Activated T-helper 17 cell treated with anti-CD3 and anti-CD28 coated beads, Interleukin-2, amount 50 U/mL, for 72 hours (primary cell): ENCODE data around the gene RASSF3. TPM values are rescaled to one million over a fixed set of nuclear protein-coding genes. Genes with fewer than 3 reads are reported as not detected.
"Not testable (repeated sequence)": the region's sequence is repeated elsewhere in the genome, so short reads cannot be mapped to it uniquely, and the experiment has no call there.

Experiments
- ATAC-seq: fragments of 150-1000 bp; cut with Tn5 transposase; replicated peaks from 2 replicates; pipeline ENCODE4 v1.10.0; 2021; ENCODE audit warnings: mild to moderate bottlenecking, moderate library complexity
- H3K27ac Mint-ChIP-seq: one replicate; pipeline ENCODE4 v1.8.0; 2022; ENCODE audit warnings: mixed read lengths
- H3K27me3 Mint-ChIP-seq: one replicate; pipeline ENCODE4 v1.8.0; 2022; ENCODE audit warnings: mixed read lengths
- H3K36me3 Mint-ChIP-seq: one replicate; pipeline ENCODE4 v1.8.0; 2022; ENCODE audit warnings: low read depth, mild to moderate bottlenecking, mixed read lengths
- H3K4me1 Mint-ChIP-seq: one replicate; pipeline ENCODE4 v1.8.0; 2022; ENCODE audit warnings: mixed read lengths
- H3K4me3 Mint-ChIP-seq: one replicate; pipeline ENCODE4 v1.8.0; 2022; ENCODE audit warnings: mild to moderate bottlenecking, mixed read lengths
- H3K9me3 Mint-ChIP-seq: one replicate; pipeline ENCODE4 v1.8.0; 2022; ENCODE audit warnings: mixed read lengths
- total RNA-seq, 2 donors: library from RNA; stranded (reverse); gene quantifications; one replicate each; pipeline ENCODE4 v1.2.3, GENCODE V29; 2022

Gene RASSF3
- total RNA-seq, 2 donors from 2014 or later = 31.0 to 43.9 TPM

DNA sequence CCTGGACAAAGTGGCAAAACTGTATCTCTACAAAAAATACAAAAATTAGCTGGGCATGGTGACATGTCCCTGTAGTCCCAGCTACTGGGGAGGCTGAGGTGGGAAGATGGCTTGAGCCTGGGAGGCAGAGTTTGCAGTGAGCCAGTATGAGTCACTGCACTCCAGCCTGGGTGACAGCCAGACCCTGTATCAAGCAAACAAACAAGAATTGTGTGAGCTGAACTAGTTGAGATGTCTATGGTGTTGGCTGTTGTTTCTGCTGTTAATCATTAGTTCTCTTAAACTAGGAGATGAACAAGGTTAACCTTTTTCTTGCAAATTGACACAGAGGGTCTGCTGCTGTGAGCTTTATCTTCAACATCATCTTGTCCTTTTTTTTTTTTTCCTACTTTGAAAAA lies 23.6 kb downstream of the RASSF3 start:
- peak; percentile 77 for ATAC-seq
- Mint-ChIP-seq H3K9me3 (peaks cover 9% of the 10 kb centered on the region), H3K36me3 (peaks cover 76% of the 10 kb centered on the region), H3K4me3 (peak overlapping the region; percentile 25), H3K27me3 (no peaks in the 10 kb centered on the region), H3K4me1 (peaks cover 46% of the 10 kb centered on the region), H3K27ac (peak overlapping the region; percentile 68)

DNA sequence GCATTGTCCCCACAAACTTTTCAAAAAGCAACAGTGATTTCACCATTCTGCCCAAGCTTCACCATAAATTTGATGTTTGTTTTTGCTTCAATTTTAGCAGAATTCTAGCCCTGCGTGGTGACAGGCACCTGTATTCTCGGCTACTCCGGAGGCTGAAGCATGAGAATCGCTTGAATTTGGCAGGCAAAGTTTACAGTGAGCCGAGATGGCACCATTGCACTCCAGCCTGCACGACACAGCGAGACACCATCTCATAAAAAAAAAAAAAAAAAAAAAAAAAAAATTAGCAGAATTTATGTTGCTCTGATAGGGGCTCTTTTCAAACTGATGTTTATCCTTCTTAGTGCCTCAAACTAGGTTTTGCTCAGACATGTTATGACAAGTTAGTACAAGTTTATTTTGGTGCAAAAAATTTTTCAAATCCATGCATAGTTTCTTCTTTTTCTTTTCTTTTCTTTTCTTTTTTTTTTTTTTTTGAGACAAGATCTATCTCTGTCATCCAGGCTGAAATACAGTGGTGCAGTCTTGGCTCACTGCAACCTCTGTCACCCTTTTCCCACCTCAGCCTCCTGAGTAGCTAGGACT lies 24.3 kb downstream of the RASSF3 start:
- Mint-ChIP-seq H3K36me3 (peaks cover 71% of the 10 kb centered on the region), H3K27ac (peak overlapping the region; percentile 49)

DNA sequence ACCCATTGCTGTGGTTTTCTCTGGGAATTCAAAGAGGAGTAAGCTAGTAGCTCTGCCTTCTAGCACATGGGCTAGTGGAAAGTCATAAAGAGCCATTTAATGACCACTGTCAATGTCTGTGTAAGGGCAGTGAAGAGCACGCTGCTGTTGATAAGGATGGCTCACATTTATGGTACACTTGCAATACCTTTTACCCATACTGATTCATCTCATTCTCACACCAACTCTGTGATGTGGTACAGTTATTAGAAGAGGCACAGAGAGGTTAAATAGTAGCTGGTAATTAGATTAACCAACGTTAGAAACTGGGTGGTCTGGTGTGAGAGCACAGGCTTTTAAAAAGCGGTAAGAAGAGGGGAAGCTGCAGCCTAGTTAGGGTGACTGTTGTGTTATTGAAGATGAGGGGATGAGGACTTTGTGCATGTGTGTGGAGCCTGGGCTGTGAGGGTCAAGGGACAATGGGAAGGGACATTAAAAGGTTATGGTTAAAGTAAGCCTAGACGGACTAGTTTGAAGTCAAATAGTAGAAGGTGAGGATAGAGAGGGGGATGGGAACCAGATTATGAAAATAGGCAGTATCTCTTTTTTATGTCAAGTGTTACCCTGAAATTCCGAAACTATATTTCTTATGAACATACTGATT lies 25.2 kb downstream of the RASSF3 start:
- peak overlapping the region; percentile 34 for H3K4me3 Mint-ChIP-seq
- H3K36me3 Mint-ChIP-seq = peaks cover 71% of the 10 kb centered on the region

More for the DNA sequence above, 24.3 kb downstream of the RASSF3 start:
- H3K4me3 Mint-ChIP-seq = peak overlapping the region; percentile 34
- H3K9me3 Mint-ChIP-seq = peaks cover 9% of the 10 kb centered on the region
- H3K4me1 Mint-ChIP-seq = peaks cover 46% of the 10 kb centered on the region
- no peak for ATAC-seq
- H3K27me3 Mint-ChIP-seq = no peaks in the 10 kb centered on the region

DNA sequence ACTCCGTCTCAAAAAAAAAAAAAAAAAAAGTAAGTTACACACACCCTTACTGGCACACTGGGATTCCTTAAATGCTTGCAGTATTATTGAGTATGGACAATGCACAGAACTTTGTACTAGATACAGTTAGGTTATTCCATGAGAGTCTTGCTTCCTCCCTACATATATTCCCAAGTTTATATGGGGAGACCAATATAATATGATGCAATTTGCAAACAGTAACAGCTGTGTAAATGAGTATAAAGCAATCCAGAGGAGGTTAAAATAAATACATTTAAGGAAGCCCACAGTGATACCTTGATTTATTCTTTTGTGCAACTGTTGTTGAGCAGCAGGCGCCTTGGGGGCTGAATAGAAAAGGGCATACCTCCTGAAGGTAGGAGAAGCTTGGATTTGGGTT lies 26.6 kb downstream of the RASSF3 start:
- peak overlapping the region; percentile 41 for H3K27ac Mint-ChIP-seq

More for the DNA sequence above, 25.2 kb downstream of the RASSF3 start:
- peaks cover 9% of the 10 kb centered on the region for H3K9me3 Mint-ChIP-seq
- H3K4me1 Mint-ChIP-seq = peaks cover 49% of the 10 kb centered on the region
- peak; percentile 81 for ATAC-seq
- peak overlapping the region; percentile 49 for H3K27ac Mint-ChIP-seq
- H3K27me3 Mint-ChIP-seq = no peaks in the 10 kb centered on the region

DNA sequence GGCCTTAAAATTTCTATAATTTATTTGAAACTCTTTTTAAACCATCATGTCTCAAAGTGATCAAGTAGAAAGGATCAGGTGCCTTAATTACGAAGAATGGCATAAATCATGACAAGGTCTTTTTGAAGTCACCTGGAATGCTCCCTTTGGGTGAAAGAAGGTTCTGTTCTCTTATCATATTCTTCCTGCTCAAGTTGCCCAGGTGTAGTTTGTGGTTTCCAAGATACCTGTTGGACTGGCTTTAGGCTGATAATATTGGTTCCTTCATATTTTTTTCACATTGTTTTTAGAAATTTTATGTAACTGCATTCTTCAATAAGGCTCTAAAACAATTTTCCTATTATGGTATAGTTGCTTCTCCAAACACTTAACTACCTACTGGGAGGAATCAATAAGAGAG lies 29.2 kb downstream of the RASSF3 start:
- Mint-ChIP-seq H3K36me3 (peaks cover 49% of the 10 kb centered on the region), H3K9me3 (peaks cover 3% of the 10 kb centered on the region), H3K4me3 (peak overlapping the region; percentile 25), H3K27ac (peak overlapping the region; percentile 62), H3K4me1 (peaks cover 35% of the 10 kb centered on the region), H3K27me3 (no peaks in the 10 kb centered on the region)
- no peak for ATAC-seq

More for the DNA sequence above, 26.6 kb downstream of the RASSF3 start:
- H3K9me3 Mint-ChIP-seq = peaks cover 8% of the 10 kb centered on the region
- H3K36me3 Mint-ChIP-seq = peaks cover 57% of the 10 kb centered on the region
- H3K4me3 Mint-ChIP-seq = no peak overlapping the region
- H3K27me3 Mint-ChIP-seq = no peaks in the 10 kb centered on the region
- no peak for ATAC-seq
- H3K4me1 Mint-ChIP-seq = peaks cover 36% of the 10 kb centered on the region

DNA sequence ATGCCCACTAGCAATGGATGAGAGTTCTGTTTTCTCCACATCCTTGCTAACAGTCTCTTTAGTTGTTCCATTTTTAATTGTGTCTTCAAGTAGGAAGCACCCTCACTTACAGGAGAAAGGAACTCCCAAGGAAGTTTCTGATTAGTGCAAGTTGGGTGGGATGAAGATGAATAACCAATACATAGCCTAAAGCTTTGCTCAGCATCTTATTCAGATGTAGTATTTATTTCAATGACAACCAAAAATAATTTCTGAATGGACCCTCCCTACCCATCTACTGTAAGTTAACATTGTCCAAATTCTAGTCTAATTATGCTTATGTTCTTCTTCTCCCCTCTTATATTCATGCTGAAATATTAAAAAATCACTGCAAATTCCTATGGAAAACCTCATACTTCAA lies 36.0 kb downstream of the RASSF3 start:
- ATAC-seq = no peak
- Mint-ChIP-seq H3K36me3 (peaks cover 19% of the 10 kb centered on the region), H3K9me3 (no peaks in the 10 kb centered on the region), H3K4me1 (peaks cover 37% of the 10 kb centered on the region), H3K27ac (no peak overlapping the region), H3K4me3 (no peak overlapping the region), H3K27me3 (no peaks in the 10 kb centered on the region)

DNA sequence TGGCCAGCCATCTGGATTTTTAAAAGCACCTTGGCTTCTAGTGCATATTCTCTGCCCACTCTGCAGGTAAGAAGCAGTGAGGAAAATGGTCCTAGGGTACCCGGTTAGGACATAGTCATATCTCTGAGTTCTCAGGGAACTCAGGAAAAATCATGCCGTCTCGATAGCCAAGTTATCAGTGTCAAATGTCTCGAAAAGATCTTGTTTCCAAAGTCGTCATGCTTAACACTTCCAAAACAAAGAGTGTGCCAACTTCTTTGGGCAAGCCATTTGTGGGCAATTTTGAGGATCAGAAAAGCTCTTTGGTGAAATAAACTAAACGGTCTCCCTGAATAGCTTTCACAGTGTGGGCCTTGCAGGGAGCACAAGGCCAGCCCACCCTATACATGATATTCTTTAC lies 39.2 kb downstream of the RASSF3 start:
- no peaks in the 10 kb centered on the region for H3K9me3 Mint-ChIP-seq
- H3K36me3 Mint-ChIP-seq = peaks cover 7% of the 10 kb centered on the region
- ATAC-seq = no peak
- peaks cover 33% of the 10 kb centered on the region for H3K4me1 Mint-ChIP-seq
- no peaks in the 10 kb centered on the region for H3K27me3 Mint-ChIP-seq
- H3K27ac Mint-ChIP-seq = peak overlapping the region; percentile 66
- H3K4me3 Mint-ChIP-seq = no peak overlapping the region

DNA sequence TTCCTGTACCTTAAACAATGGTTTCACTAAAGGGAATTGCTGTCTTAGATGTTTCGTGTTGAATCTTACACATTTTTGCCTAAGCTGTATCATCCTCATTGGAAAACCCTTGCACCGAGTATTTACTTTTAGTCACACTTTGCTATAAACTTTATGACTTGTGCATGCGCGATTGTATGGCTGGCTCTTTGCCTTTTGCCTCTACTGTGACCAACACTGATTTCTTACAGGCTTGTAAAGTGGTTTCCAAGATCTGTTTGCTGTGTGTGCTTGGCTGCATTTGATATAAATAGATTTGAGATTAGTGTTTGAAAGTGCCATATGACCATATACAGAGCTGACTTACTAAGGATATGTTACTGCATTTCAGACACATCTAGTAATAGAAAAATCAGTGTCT lies 40.5 kb downstream of the RASSF3 start:
- H3K4me1 Mint-ChIP-seq = peaks cover 37% of the 10 kb centered on the region

DNA sequence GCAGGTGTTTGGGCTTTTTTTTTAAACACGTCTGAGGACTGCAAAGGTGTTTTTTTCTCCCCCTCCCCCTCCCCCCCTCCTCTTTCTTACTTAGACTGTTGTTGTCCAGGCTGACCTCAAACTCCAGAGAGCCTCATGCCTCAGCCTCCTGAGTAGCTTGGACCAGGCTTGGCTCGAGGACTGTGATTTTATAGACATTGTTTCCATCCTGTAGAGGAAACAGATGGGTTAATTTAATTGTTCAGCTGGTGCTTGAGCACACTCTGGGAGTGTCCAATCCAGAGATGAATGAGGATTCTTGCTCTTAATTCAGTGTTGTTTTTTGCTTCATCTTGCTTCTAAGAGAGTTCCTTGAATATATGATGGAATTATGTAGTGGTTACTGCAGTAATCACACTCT lies 42.1 kb downstream of the RASSF3 start:
- H3K27me3 Mint-ChIP-seq = no peaks in the 10 kb centered on the region
- peaks cover 47% of the 10 kb centered on the region for H3K4me1 Mint-ChIP-seq
- no peaks in the 10 kb centered on the region for H3K9me3 Mint-ChIP-seq
- peak overlapping the region; percentile 81 for H3K27ac Mint-ChIP-seq
- H3K4me3 Mint-ChIP-seq = peak overlapping the region; percentile 22
- peaks cover 20% of the 10 kb centered on the region for H3K36me3 Mint-ChIP-seq
- no peak for ATAC-seq

More for the DNA sequence above, 40.5 kb downstream of the RASSF3 start:
- no peak for ATAC-seq
- Mint-ChIP-seq H3K9me3 (no peaks in the 10 kb centered on the region), H3K36me3 (peaks cover 7% of the 10 kb centered on the region), H3K4me3 (no peak overlapping the region), H3K27ac (peak overlapping the region; percentile 79), H3K27me3 (no peaks in the 10 kb centered on the region)

DNA sequence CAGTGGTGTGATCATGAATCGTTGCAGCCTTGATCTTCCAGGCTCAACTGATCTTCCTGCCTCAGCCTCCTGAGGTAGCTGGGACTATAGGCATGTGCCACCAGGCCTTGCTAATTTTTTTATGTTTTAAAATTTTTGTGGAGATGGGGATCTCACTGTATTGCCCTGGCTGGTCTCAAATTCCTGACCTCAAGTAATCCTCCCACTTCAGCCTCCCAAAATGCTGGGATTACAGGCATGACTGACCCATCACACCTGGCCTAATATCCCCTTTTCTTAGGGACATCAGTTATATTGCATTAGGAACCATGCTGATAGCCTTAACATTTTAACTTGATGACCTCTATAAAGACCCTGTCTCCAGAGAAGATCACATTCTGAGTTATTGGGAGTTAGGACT lies 42.8 kb downstream of the RASSF3 start:
- Mint-ChIP-seq H3K4me3 (peak overlapping the region; percentile 23), H3K27ac (peak overlapping the region; percentile 81), H3K9me3 (no peaks in the 10 kb centered on the region), H3K27me3 (no peaks in the 10 kb centered on the region), H3K4me1 (peaks cover 47% of the 10 kb centered on the region), H3K36me3 (peaks cover 28% of the 10 kb centered on the region)
- ATAC-seq = no peak

DNA sequence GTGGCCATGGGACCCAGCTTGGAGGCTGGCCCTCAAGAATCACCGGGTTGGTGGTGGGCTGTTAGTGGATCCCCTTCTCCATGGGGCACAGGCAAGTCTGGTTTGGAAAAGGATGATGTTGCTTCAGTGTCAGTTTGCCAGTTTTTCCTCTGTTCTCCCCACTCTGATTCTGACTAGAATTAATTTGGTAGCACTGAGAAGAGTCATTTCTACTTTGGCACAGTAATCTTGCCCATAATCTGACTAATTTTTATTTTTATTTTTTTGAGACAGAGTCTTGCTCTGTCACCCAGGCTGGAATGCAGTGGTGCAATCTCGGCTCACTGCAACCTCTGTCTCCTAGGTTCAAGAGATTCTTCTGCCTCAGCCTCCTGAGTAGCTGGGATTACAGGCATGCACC lies 43.6 kb downstream of the RASSF3 start:
- H3K27me3 Mint-ChIP-seq, H3K4me3 Mint-ChIP-seq, H3K9me3 Mint-ChIP-seq: not testable (repeated sequence)
- ATAC-seq = peak; percentile 28
- Mint-ChIP-seq H3K36me3 (peaks cover 33% of the 10 kb centered on the region), H3K27ac (peak overlapping the region; percentile 81), H3K4me1 (peaks cover 49% of the 10 kb centered on the region)

DNA sequence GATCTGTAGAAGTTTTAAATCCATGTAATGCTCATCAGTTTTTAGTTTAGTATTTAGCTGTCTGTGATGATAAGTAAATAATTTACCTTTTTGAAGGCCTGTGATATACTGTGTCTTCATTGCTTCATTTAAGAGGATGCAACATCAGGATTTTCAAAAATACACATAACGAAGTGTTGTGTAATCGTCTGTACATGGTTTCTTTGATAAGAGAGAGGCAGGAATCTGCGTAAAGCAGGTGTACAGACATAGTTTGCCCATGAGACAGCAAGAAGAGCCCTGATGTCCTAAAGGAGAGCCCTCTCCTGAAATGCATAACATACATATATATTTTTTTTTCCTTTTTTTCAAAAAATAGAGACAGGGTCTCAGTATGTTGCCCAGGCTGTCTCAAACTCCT lies 44.8 kb downstream of the RASSF3 start:
- peaks cover 50% of the 10 kb centered on the region for H3K4me1 Mint-ChIP-seq
- H3K9me3 Mint-ChIP-seq = no peaks in the 10 kb centered on the region
- peak overlapping the region; percentile 37 for H3K27ac Mint-ChIP-seq
- peaks cover 26% of the 10 kb centered on the region for H3K36me3 Mint-ChIP-seq
- H3K27me3 Mint-ChIP-seq = no peaks in the 10 kb centered on the region
- ATAC-seq = no peak
- no peak overlapping the region for H3K4me3 Mint-ChIP-seq

DNA sequence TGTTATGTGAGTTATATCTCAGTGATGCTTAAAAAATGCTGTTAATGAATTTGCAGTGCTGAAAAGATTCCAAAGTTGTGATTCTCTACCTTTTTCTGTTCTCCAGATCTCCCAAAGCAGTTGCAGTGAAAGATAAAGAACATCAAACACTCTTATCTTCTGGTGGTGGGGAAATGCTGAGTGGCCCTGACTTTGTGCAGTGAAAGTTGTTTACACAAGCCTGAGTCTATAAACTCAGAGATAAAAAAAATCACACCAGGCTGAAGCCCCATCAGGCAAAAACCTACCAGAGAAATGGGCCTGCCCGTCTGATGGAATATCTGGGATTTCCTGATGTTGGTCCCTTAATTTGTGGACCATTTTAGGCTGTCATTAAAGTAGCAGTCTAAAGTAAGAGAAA lies 46.1 kb downstream of the RASSF3 start:
- peaks cover 53% of the 10 kb centered on the region for H3K4me1 Mint-ChIP-seq
- no peaks in the 10 kb centered on the region for H3K27me3 Mint-ChIP-seq
- H3K4me3 Mint-ChIP-seq = peak overlapping the region; percentile 75
- ATAC-seq = no peak
- peaks cover 26% of the 10 kb centered on the region for H3K36me3 Mint-ChIP-seq
- peak overlapping the region; percentile 91 for H3K27ac Mint-ChIP-seq
- H3K9me3 Mint-ChIP-seq = no peaks in the 10 kb centered on the region

DNA sequence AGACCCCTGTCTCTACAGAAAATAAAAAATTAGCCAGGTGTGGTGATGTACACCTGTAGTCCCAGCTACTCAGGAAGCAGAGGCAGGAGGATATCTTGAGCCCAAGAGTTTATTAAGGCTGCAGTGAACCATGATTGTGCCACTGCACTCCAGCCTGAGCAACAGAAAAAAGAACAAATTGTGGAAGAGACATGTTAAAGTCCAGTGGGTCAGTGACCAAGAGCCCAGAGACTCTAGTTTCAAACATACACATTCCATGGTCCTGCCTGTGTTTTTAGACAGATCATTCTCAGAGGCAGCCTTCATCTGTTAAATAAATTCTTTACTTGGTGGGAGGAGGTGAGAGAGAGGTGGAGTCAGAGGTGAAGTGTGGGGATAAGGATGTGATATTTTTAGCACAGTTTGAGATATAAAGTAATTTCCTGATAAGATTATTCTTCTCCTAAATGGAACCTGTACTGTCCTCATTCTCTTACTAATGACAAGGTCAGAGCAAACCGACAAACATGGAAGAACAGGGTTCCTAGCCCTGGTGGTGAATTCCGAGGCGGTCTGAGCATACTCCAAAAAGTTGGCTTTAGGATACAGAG lies 48.7 kb downstream of the RASSF3 start:
- no peak for ATAC-seq

More for the DNA sequence above, 48.7 kb downstream of the RASSF3 start:
- H3K9me3 Mint-ChIP-seq = no peaks in the 10 kb centered on the region
- H3K4me1 Mint-ChIP-seq = peaks cover 48% of the 10 kb centered on the region
- peaks cover 26% of the 10 kb centered on the region for H3K36me3 Mint-ChIP-seq
- peak overlapping the region; percentile 91 for H3K27ac Mint-ChIP-seq
- H3K27me3 Mint-ChIP-seq = no peaks in the 10 kb centered on the region
- peak overlapping the region; percentile 75 for H3K4me3 Mint-ChIP-seq
